Measurements from ENCODE around the gene EDN2.

GRCh38 chr1:41482001-41482765, 2.3 kb downstream of the EDN2 start:
- TF ChIP-seq CTCF (IDR thresholded peaks at IDR 0.05; ENCODE audit: low read depth, low read length, poor library complexity, severe bottlenecking) (no peak), EZH2phosphoT487 (IDR thresholded peaks at IDR 0.05; ENCODE audit: borderline replicate concordance, low read length) (no peak)

Data from DOHH2 (cell line).